Parathyroid adenoma (tissue), 2 donors: ENCODE measurements around the gene CHST8.

Experiments
- H2AFZ ChIP-seq: fragments of 300-600 bp; sonication (generic); one replicate; pipeline ENCODE4 v1.7.0; 2017; ENCODE audit warnings: antibody characterized with exemption, mild to moderate bottlenecking
- H3K27ac ChIP-seq: fragments of 300-600 bp; sonication (generic); one replicate; pipeline ENCODE4 v1.7.0; 2017
- H3K27me3 ChIP-seq: fragments of 300-600 bp; sonication (generic); one replicate; pipeline ENCODE4 v1.7.0; 2017; ENCODE audit warnings: low read length; ENCODE audit not compliant: control insufficient read depth, insufficient read depth
- H3K36me3 ChIP-seq: fragments of 300-600 bp; sonication (generic); one replicate; pipeline ENCODE4 v1.7.0; 2017; ENCODE audit warnings: low read length; ENCODE audit not compliant: control insufficient read depth, insufficient read depth
- H3K4me1 ChIP-seq: fragments of 300-600 bp; sonication (generic); one replicate; pipeline ENCODE4 v1.7.0; 2017; ENCODE audit warnings: control low read depth
- H3K4me2 ChIP-seq: fragments of 300-600 bp; sonication (generic); one replicate; pipeline ENCODE4 v1.7.0; 2017; ENCODE audit warnings: low read length
- H3K4me3 ChIP-seq: fragments of 300-600 bp; sonication (generic); one replicate; pipeline ENCODE4 v1.7.0; 2017; ENCODE audit warnings: low read depth, low read length
- H3K79me2 ChIP-seq: fragments of 300-600 bp; sonication (generic); one replicate; pipeline ENCODE4 v1.7.0; 2017; ENCODE audit warnings: control low read depth
- H3K9ac ChIP-seq: fragments of 300-600 bp; sonication (generic); one replicate; pipeline ENCODE4 v1.7.0; 2017; ENCODE audit warnings: mild to moderate bottlenecking
- H3K9me3 ChIP-seq: fragments of 300-600 bp; sonication (generic); one replicate; pipeline ENCODE4 v1.7.0; 2017; ENCODE audit warnings: low read length; ENCODE audit not compliant: control insufficient read depth
- TF ChIP-seq, protein P1 (sequence below): fragments of 300-600 bp; sonication (generic); IDR thresholded peaks from one replicate; pipeline ENCODE4 v1.7.0; 2017; ENCODE audit warnings: antibody characterized with exemption, mild to moderate bottlenecking
- donor health status: primary hyperparathyroidism.

CHST8 gene

DNA sequence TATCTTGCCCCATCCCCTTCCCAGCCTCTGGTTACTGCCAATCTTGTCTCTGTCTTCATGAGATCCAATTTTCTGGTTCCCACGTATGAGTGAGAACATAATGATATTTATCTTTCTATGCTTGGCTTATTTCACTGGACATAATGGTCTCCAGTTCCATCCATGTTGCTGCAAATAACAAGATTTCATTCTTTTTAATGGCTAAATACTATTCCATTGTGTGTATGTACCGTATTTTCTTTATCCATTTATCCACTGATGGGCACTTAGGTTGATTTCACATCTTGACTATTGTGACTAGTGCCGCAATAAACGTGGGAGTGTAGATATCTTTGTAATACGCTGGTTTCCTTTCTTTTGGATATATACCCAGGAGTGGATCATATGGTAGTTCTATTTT, 43.0 kb downstream of the CHST8 start:
- Histone ChIP-seq H3K9me3 (no peaks in the 10 kb centered on the region), H3K27ac (no peak overlapping the region), H3K27me3 (no peaks in the 10 kb centered on the region), H3K4me2 (no peak overlapping the region), H3K79me2 (no peaks in the 10 kb centered on the region), H3K36me3 (no peaks in the 10 kb centered on the region), H3K4me1 (peaks cover 5% of the 10 kb centered on the region), H3K4me3 (no peak overlapping the region), H2AFZ (no peak overlapping the region), H3K9ac (no peak overlapping the region)
- TF ChIP-seq, protein P1, sequence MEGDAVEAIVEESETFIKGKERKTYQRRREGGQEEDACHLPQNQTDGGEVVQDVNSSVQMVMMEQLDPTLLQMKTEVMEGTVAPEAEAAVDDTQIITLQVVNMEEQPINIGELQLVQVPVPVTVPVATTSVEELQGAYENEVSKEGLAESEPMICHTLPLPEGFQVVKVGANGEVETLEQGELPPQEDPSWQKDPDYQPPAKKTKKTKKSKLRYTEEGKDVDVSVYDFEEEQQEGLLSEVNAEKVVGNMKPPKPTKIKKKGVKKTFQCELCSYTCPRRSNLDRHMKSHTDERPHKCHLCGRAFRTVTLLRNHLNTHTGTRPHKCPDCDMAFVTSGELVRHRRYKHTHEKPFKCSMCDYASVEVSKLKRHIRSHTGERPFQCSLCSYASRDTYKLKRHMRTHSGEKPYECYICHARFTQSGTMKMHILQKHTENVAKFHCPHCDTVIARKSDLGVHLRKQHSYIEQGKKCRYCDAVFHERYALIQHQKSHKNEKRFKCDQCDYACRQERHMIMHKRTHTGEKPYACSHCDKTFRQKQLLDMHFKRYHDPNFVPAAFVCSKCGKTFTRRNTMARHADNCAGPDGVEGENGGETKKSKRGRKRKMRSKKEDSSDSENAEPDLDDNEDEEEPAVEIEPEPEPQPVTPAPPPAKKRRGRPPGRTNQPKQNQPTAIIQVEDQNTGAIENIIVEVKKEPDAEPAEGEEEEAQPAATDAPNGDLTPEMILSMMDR, result no peak

DNA sequence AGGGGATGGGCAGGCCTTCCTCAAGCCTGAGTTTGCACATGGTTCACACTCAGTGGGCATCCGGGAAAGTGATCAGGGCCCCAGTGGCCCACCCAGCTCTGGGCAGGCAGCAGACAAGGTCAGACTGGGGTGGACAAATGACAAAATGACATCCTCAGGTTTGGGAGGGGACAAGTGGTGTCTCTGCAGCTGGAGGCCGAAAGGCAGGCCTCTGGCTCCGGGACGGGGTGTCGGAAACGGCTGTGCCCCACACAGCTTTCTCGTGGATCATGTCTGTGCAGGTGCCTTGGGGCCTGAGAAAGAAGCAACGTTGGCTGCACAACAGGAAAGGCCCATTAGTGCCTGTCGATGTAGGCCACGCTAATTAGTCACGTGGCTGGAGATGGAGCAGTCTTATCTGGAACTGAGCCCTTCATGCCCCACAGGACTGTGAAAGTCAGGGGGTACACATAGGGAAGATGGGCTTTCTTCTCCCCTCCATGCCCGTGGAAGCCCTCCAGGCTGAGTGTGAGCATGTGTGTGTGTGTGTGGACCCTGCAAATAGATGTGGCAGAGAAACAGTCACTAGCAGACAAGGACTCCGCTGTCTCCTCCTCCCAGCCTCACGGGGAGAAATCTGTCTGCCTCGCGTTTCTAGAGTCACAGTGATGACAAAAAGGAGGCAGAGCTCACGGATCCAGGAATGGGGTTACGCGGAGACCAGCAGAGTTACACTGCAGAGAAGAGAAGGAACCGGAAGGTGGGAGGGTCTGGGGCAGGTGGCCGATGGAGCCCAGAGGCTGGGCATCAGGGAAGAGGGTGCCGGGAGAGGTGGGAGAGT, 44.2 kb downstream of the CHST8 start:
- H3K36me3 ChIP-seq, result no peaks in the 10 kb centered on the region
- no peak overlapping the region for H3K4me2 ChIP-seq
- H3K79me2 ChIP-seq, result no peaks in the 10 kb centered on the region
- no peak overlapping the region for H3K4me3 ChIP-seq
- H3K27me3 ChIP-seq, result no peaks in the 10 kb centered on the region
- no peaks in the 10 kb centered on the region for H3K9me3 ChIP-seq
- no peak overlapping the region for H3K9ac ChIP-seq
- peaks cover 6% of the 10 kb centered on the region for H3K4me1 ChIP-seq
- TF ChIP-seq, protein P1, result no peak
- no peak overlapping the region for H3K27ac ChIP-seq
- no peak overlapping the region for H2AFZ ChIP-seq

DNA sequence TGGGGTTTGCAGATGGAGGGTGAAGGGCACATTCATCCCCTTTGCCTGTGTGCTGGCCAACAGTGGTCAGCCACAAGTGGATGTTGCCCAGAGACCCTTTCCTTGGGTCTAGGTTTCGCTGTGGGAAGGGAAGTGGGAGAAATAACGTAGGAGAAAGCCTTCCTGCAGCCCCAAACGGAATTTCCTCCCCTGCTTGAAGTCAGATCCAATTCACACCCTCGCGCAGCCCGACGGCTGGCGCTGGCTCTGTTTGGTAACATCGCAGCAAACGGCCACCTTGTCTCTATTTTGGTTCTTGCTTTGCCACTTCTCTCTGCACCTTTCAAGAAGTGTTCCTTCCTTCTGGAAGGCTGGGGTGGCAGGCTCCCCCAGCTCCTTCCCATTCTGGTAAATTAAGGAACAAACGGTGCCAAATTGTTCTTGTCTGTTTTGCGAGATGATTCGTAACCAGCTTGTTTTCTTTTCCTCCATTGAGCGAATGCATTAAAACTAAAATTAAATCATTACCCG, 45.4 kb downstream of the CHST8 start:
- H3K4me2 ChIP-seq, result no peak overlapping the region
- H3K27me3 ChIP-seq, result no peaks in the 10 kb centered on the region
- H3K36me3 ChIP-seq, result no peaks in the 10 kb centered on the region
- no peaks in the 10 kb centered on the region for H3K9me3 ChIP-seq
- no peak overlapping the region for H2AFZ ChIP-seq
- no peak overlapping the region for H3K27ac ChIP-seq
- H3K4me1 ChIP-seq, result peaks cover 6% of the 10 kb centered on the region
- H3K79me2 ChIP-seq, result no peaks in the 10 kb centered on the region
- TF ChIP-seq, protein P1, result no peak
- H3K9ac ChIP-seq, result no peak overlapping the region
- H3K4me3 ChIP-seq, result no peak overlapping the region

DNA sequence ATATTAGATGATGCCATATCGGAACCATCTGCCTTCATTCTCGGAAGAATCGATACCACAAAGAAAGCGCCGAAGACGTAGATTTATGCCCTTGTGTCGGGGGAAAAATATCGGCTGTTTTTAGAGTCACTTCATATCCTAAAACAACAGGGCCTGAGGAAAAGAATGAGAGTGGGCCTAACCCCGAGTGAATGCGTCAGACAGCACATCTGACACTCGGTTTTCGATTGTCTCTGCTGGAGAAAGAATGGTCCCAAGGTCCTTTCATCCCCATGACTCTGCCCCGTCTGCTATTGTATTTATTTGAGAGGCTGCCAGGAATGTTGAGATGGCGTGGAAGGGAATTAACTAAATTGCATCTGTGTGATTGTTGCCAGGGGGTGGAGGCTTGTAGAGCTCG, 46.1 kb downstream of the CHST8 start:
- Histone ChIP-seq H3K79me2 (no peaks in the 10 kb centered on the region), H3K27me3 (no peaks in the 10 kb centered on the region)

More for the DNA sequence above, 46.1 kb downstream of the CHST8 start:
- H3K4me2 ChIP-seq, result no peak overlapping the region
- H3K4me1 ChIP-seq, result peaks cover 6% of the 10 kb centered on the region
- TF ChIP-seq, protein P1, result no peak
- no peak overlapping the region for H3K27ac ChIP-seq
- no peaks in the 10 kb centered on the region for H3K9me3 ChIP-seq
- H3K36me3 ChIP-seq, result no peaks in the 10 kb centered on the region
- H2AFZ ChIP-seq, result no peak overlapping the region
- H3K9ac ChIP-seq, result no peak overlapping the region
- no peak overlapping the region for H3K4me3 ChIP-seq
